ENCODE data around the gene REX1BD. TPM values are rescaled to one million over a fixed set of nuclear protein-coding genes. Genes with fewer than 3 reads are reported as not detected.

The REX1BD gene
- polyA plus RNA-seq, 3 donors = 83.7 to 141 (median 122) TPM

DNA sequence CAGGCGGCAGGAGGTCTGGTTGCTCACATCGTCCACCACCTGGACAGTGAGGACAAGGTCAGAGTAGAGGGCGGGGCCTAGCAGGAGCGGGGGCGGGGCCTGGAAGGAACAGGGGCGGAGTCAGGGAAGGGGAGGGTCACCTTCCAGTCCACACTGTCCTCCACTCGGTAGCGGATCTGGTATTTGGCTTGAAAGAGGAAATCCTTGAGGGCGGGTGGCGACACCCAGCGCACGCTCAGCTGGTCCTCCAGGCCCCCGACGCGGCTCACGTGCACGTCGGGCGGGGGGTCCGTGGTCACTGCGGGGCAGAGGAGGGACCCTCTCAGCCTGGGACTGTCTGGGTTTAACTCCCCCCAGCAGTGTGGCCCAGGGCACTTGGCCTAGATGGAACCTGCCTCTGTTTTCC, 8.2 kb downstream of the REX1BD start:
- H3K4me1 ChIP-seq (ENCODE audit: control insufficient read depth in 1 of 2, insufficient read depth in 2 of 2, low read length in 2 of 2) = peaks cover 16 to 28% of the 10 kb centered on the region in 2 donors
- peaks cover 10% of the 10 kb centered on the region for H4K20me1 ChIP-seq (ENCODE audit: insufficient read depth, low read length)
- H2AFZ ChIP-seq (ENCODE audit: insufficient read depth, low read depth, low read length, poor library complexity, severe bottlenecking) = peak overlapping the region; percentile 70
- no peaks in the 10 kb centered on the region for H3K79me2 ChIP-seq (ENCODE audit: insufficient read depth, low read length)
- H3K9me3 ChIP-seq (replicated peaks in 1 of 2; ENCODE audit: control insufficient read depth in 1 of 2, insufficient read depth in 1 of 2, low read length in 2 of 2) = no peaks in the 10 kb centered on the region
- peak overlapping the region in 1 of 7 donors; percentile 50 for H3K27ac Mint-ChIP-seq
- H3K27me3 Mint-ChIP-seq (ENCODE audit: low read depth in 3 of 3) = peaks cover 47 to 76% (median 61%) of the 10 kb centered on the region in 3 donors
- H3K4me3 Mint-ChIP-seq = peak overlapping the region; percentile 45 to 71
- peaks cover 22% of the 10 kb centered on the region for H3K4me1 Mint-ChIP-seq
- H3K27ac ChIP-seq (ENCODE audit: low read depth in 1 of 2, low read length in 2 of 2) = no peak overlapping the region
- DNase-seq = peak; percentile 68 to 79 (median 76)
- WGBS (ENCODE audit: insufficient coverage) = 8% methylated on average over 15 of the region's 21 CpGs
- peaks cover 7 to 45% of the 10 kb centered on the region in 2 donors for H3K27me3 ChIP-seq (ENCODE audit: control insufficient read depth in 2 of 2, insufficient read depth in 2 of 2, low read length in 2 of 2)
- peak overlapping the region; percentile 15 for H3K9ac ChIP-seq (ENCODE audit: insufficient read depth, low read length, poor library complexity, severe bottlenecking)
- intact Hi-C loops (cut with micrococcal nuclease) = no loop called here
- peak overlapping the region; percentile 66 for H3K4me2 ChIP-seq (replicated peaks; ENCODE audit: extremely low read depth, low read length, poor library complexity, severe bottlenecking)
- H3K9me3 Mint-ChIP-seq = peaks cover 0 to 9% (median 2%) of the 10 kb centered on the region in 7 donors
- peaks cover 0 to 3% of the 10 kb centered on the region in 2 donors for H3K36me3 ChIP-seq (replicated peaks in 1 of 2; ENCODE audit: control insufficient read depth in 1 of 2, insufficient read depth in 2 of 2, low read length in 2 of 2)
- H3K4me3 ChIP-seq (replicated peaks in 1 of 3; ENCODE audit: low read depth in 2 of 3, low read length in 3 of 3) = peak overlapping the region in 1 of 3 experiments; percentile 58
- TF ChIP-seq, protein P1, sequence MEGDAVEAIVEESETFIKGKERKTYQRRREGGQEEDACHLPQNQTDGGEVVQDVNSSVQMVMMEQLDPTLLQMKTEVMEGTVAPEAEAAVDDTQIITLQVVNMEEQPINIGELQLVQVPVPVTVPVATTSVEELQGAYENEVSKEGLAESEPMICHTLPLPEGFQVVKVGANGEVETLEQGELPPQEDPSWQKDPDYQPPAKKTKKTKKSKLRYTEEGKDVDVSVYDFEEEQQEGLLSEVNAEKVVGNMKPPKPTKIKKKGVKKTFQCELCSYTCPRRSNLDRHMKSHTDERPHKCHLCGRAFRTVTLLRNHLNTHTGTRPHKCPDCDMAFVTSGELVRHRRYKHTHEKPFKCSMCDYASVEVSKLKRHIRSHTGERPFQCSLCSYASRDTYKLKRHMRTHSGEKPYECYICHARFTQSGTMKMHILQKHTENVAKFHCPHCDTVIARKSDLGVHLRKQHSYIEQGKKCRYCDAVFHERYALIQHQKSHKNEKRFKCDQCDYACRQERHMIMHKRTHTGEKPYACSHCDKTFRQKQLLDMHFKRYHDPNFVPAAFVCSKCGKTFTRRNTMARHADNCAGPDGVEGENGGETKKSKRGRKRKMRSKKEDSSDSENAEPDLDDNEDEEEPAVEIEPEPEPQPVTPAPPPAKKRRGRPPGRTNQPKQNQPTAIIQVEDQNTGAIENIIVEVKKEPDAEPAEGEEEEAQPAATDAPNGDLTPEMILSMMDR (IDR thresholded peaks at IDR 0.05) = no peak
- peaks cover 6 to 11% of the 10 kb centered on the region in 2 donors for H3K36me3 Mint-ChIP-seq

DNA sequence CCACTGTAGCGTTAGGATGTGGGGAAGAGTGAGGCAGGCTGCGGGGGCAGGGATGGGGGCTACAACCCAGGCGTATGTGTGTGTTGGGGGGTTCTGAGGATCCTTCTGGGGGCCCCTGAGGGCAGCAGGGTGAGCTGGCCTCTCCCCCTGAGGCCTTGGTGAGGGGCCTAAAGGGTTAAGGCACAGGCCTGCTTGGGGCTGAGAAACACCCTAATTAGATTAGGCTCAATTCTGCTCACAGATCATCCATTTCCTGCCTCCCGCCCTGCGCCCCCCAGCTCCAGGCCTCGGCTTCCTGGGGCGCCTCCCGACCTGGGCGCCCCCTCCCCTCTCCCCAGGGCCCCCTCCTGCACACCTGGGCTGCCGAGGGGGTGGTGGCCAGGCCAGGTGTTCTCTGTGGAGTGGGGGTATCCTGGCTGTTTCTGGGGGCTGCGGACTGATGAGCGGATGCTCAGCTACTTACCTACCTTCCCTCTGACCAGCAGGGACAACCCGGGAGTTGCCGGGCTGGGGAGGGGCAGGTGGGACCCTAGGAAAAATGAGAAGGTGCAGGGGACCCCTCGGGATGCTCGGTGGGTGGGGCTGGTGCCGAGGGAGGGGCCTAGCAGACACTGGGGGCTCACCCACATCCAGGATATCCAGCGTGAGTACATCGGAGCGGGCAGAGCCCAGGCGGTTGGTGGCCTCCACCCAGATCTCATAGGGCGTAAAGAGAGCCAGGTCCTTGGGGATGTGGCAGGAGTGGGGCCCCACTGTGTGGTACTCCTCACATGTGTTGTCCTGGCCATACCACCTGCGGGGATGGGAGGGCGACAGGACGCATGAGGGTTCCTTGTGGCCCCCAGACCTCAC, 9.4 kb downstream of the REX1BD start:
- no peaks in the 10 kb centered on the region for H3K9me3 ChIP-seq (replicated peaks in 1 of 2; ENCODE audit: control insufficient read depth in 1 of 2, insufficient read depth in 1 of 2, low read length in 2 of 2)
- TF ChIP-seq, protein P1 (IDR thresholded peaks at IDR 0.05) = no peak
- DNase-seq = no peak
- peaks cover 7% of the 10 kb centered on the region for H4K20me1 ChIP-seq (ENCODE audit: insufficient read depth, low read length)
- peak overlapping the region in 1 of 2 donors; percentile 26 for H3K4me3 Mint-ChIP-seq
- H3K79me2 ChIP-seq (ENCODE audit: insufficient read depth, low read length) = no peaks in the 10 kb centered on the region
- H2AFZ ChIP-seq (ENCODE audit: insufficient read depth, low read depth, low read length, poor library complexity, severe bottlenecking) = no peak overlapping the region
- H3K9me3 Mint-ChIP-seq = peaks cover 0 to 9% (median 5%) of the 10 kb centered on the region in 7 donors
- H3K27ac Mint-ChIP-seq = no peak overlapping the region
- no peak overlapping the region for H3K9ac ChIP-seq (ENCODE audit: insufficient read depth, low read length, poor library complexity, severe bottlenecking)
- peaks cover 57 to 86% (median 70%) of the 10 kb centered on the region in 3 donors for H3K27me3 Mint-ChIP-seq (ENCODE audit: low read depth in 3 of 3)
- H3K36me3 ChIP-seq (replicated peaks in 1 of 2; ENCODE audit: control insufficient read depth in 1 of 2, insufficient read depth in 2 of 2, low read length in 2 of 2) = no peaks in the 10 kb centered on the region
- H3K4me2 ChIP-seq (replicated peaks; ENCODE audit: extremely low read depth, low read length, poor library complexity, severe bottlenecking) = no peak overlapping the region
- intact Hi-C loops (cut with micrococcal nuclease) = no loop called here
- H3K36me3 Mint-ChIP-seq = peaks cover 0 to 6% of the 10 kb centered on the region in 2 donors
- peaks cover 16 to 28% of the 10 kb centered on the region in 2 donors for H3K4me1 ChIP-seq (ENCODE audit: control insufficient read depth in 1 of 2, insufficient read depth in 2 of 2, low read length in 2 of 2)
- H3K27ac ChIP-seq (ENCODE audit: low read depth in 1 of 2, low read length in 2 of 2) = no peak overlapping the region
- H3K4me1 Mint-ChIP-seq = peaks cover 22% of the 10 kb centered on the region
- peaks cover 12 to 58% of the 10 kb centered on the region in 2 donors for H3K27me3 ChIP-seq (ENCODE audit: control insufficient read depth in 2 of 2, insufficient read depth in 2 of 2, low read length in 2 of 2)
- H3K4me3 ChIP-seq (replicated peaks in 1 of 3; ENCODE audit: low read depth in 2 of 3, low read length in 3 of 3) = no peak overlapping the region
- 88% methylated on average over 7 of the region's 25 CpGs for WGBS (ENCODE audit: insufficient coverage)

All from CD14-positive monocyte (primary cell).